SK-N-SH (cell line): ENCODE results near the gene TTK. TPM values are rescaled to one million over a fixed set of nuclear protein-coding genes. Genes with fewer than 3 reads are reported as not detected.

Experiments
- CTCF ChIA-PET: fragments of 300-600, 350-600 bp; formaldehyde crosslinking; extraction: SDS; loops from one replicate; lab custom pipeline; 2021; lab: Yijun Ruan, JAX
- POLR2A ChIA-PET: fragments of 350-600 bp; sonication (Branson Sonifier 250); formaldehyde crosslinking; extraction: SDS; loops from one replicate; lab custom pipeline; 2020; ENCODE audit warnings: antibody characterized with exemption, inconsistent platforms; lab: Yijun Ruan, JAX
- DNase-seq: peaks from one replicate; pipeline ENCODE4 v3.0.0; 2012
- H2AFZ ChIP-seq: fragments of 200-600 bp; sonication (generic); 2 replicates; pipeline ENCODE4 v1.8.1; 2016; ENCODE audit warnings: antibody characterized with exemption, mild to moderate bottlenecking, low read depth
- H3F3A ChIP-seq: fragments of 200-600 bp; sonication (generic); replicated peaks from 2 replicates; pipeline ENCODE3; 2016; ENCODE audit warnings: antibody characterized with exemption, mild to moderate bottlenecking; ENCODE audit not compliant: insufficient read depth
- H3K27ac ChIP-seq, 2 experiments: fragments of 200-500 bp in 1 of 2; fragments of 200-600 bp in 1 of 2; sonication (Bioruptor generic) in 1 of 2; sonication (generic), shearing (Covaris generic) in 1 of 2; 2 replicates each; pipeline versions ENCODE4 v1.5.1 to v1.6.1; 2014 to 2016; ENCODE audit warnings: low read depth in 2 of 2, inconsistent platforms in 1 of 2, low read length in 1 of 2, mild to moderate bottlenecking in 1 of 2, mixed read lengths in 1 of 2
- H3K27me3 ChIP-seq: fragments of 200-600 bp; sonication (generic), shearing (Covaris generic); 2 replicates; pipeline ENCODE4 v1.6.1; 2016; ENCODE audit warnings: mixed run types; ENCODE audit not compliant: insufficient read depth
- H3K36me3 ChIP-seq, 2 experiments: fragments of 200-500 bp in 1 of 2; fragments of 200-600 bp in 1 of 2; sonication (Bioruptor generic) in 1 of 2; sonication (generic) in 1 of 2; replicated peaks in 1 of 2; 2 replicates each; pipeline versions ENCODE3 to v1.5.1; 2014 to 2016; ENCODE audit warnings: low read length in 1 of 2, mild to moderate bottlenecking in 1 of 2; ENCODE audit not compliant: insufficient read depth in 2 of 2, control insufficient read depth in 1 of 2
- H3K4me1 ChIP-seq, 2 experiments: fragments of 200-500 bp in 1 of 2; fragments of 200-600 bp in 1 of 2; sonication (Bioruptor generic) in 1 of 2; sonication (generic), shearing (Covaris generic) in 1 of 2; 2 replicates each; pipeline versions ENCODE4 v1.5.1 to v1.6.1; 2014 to 2016; ENCODE audit warnings: low read depth in 1 of 2, low read length in 1 of 2, mixed run types in 1 of 2; ENCODE audit not compliant: insufficient read depth in 2 of 2, control insufficient read depth in 1 of 2
- H3K4me2 ChIP-seq: fragments of 200-600 bp; sonication (generic), shearing (Covaris generic); 2 replicates; pipeline ENCODE4 v1.6.1; 2017; ENCODE audit warnings: mixed run types
- H3K4me3 ChIP-seq, 2 experiments: fragments of 200-500 bp in 1 of 2; fragments of 200-600 bp in 1 of 2; sonication (Bioruptor generic) in 1 of 2; sonication (generic), shearing (Covaris generic) in 1 of 2; 2 replicates each; pipeline versions ENCODE4 v1.5.1 to v1.8.1; 2014 to 2016; ENCODE audit warnings: low read depth in 2 of 2, inconsistent platforms in 1 of 2, low read length in 1 of 2, mild to moderate bottlenecking in 1 of 2, mixed read lengths in 1 of 2, moderate library complexity in 1 of 2
- H3K79me2 ChIP-seq: fragments of 200-600 bp; sonication (generic); 2 replicates; pipeline ENCODE4 v1.8.1; 2017; ENCODE audit warnings: mild to moderate bottlenecking; ENCODE audit not compliant: insufficient read depth
- H3K9ac ChIP-seq: fragments of 200-600 bp; sonication (generic); 2 replicates; pipeline ENCODE4 v1.6.1; 2017; ENCODE audit warnings: mixed run types
- H3K9me2 ChIP-seq: fragments of 200-600 bp; sonication (generic); 2 replicates; pipeline ENCODE4 v1.6.1; 2017; ENCODE audit warnings: mixed run types
- H3K9me3 ChIP-seq: fragments of 200-600 bp; sonication (generic); 2 replicates; pipeline ENCODE4 v1.6.1; 2017; ENCODE audit warnings: mixed run types, mild to moderate bottlenecking, moderate library complexity
- H4K20me1 ChIP-seq: fragments of 200-600 bp; sonication (generic); 2 replicates; pipeline ENCODE4 v1.6.1; 2017; ENCODE audit warnings: mild to moderate bottlenecking, mixed run types; ENCODE audit not compliant: insufficient read depth
- CHD2 ChIP-seq: fragments of 150-350 bp; IDR thresholded peaks from 2 replicates; pipeline ENCODE4 v1.6.1; 2018; ENCODE audit warnings: low read length; ENCODE audit not compliant: partially characterized antibody
- EP300 ChIP-seq, 2 experiments: IDR thresholded peaks; 2 replicates each; pipeline versions ENCODE4 v1.4.0 to v1.6.1; 2012; ENCODE audit warnings: borderline replicate concordance in 1 of 2, low read depth in 1 of 2, low read length in 1 of 2
- FOXJ3 ChIP-seq: sonication (generic); formaldehyde crosslinking; IDR thresholded peaks from 2 replicates; pipeline ENCODE4 v1.5.1; 2020; ENCODE audit warnings: mild to moderate bottlenecking, missing genetic modification reagents
- GATA2 ChIP-seq: sonication (generic); formaldehyde crosslinking; IDR thresholded peaks from 2 replicates; pipeline ENCODE4 v1.5.0; 2020; ENCODE audit warnings: mild to moderate bottlenecking, missing genetic modification reagents
- JUND ChIP-seq: IDR thresholded peaks from 2 replicates; pipeline ENCODE4 v1.4.0; 2012
- POLR2AphosphoS5 ChIP-seq: IDR thresholded peaks from 2 replicates; pipeline ENCODE4 v1.6.1; 2012; ENCODE audit warnings: low read depth, low read length
- RAD21 ChIP-seq: IDR thresholded peaks from 2 replicates; pipeline ENCODE4 v1.6.1; 2012; ENCODE audit warnings: mild to moderate bottlenecking, low read length
- RCOR1 ChIP-seq: fragments of 150-350 bp; IDR thresholded peaks from 2 replicates; pipeline ENCODE4 v1.6.1; 2017; ENCODE audit warnings: antibody characterized with exemption, low read length
- RFX5 ChIP-seq: IDR thresholded peaks from 2 replicates; pipeline ENCODE4 v1.6.1; 2012; ENCODE audit warnings: mild to moderate bottlenecking, improper control_type of control experiment, low read length
- SIN3A ChIP-seq: IDR thresholded peaks from 2 replicates; pipeline ENCODE4 v1.6.1; 2012; ENCODE audit warnings: low read depth, mild to moderate bottlenecking, low read length, moderate library complexity, borderline replicate concordance
- SMC3 ChIP-seq: IDR thresholded peaks from 2 replicates; pipeline ENCODE4 v1.6.1; 2012; ENCODE audit warnings: low read depth, low read length, improper control_type of control experiment
- TEAD4 ChIP-seq: IDR thresholded peaks from 2 replicates; pipeline ENCODE4 v1.4.0; 2012; ENCODE audit warnings: mild to moderate bottlenecking, borderline replicate concordance; ENCODE audit not compliant: insufficient read depth
- polyA plus RNA-seq, 3 experiments: library from polyadenylated mRNA; depleted of rRNA; stranded (reverse); fragments of >200 nt; gene quantifications; 2 replicates each; pipeline ENCODE4 v1.2.3, GENCODE V29; 2012
- TF ChIP-seq, protein P1 (sequence below): IDR thresholded peaks from 2 replicates; pipeline ENCODE4; 2012
- TF ChIP-seq, protein P2 (sequence below): fragments of 150-350 bp; IDR thresholded peaks from 2 replicates; pipeline ENCODE4 v1.6.1; 2017; ENCODE audit warnings: antibody characterized with exemption, low read length, low read depth, borderline replicate concordance
- TF ChIP-seq, protein P3 (sequence below): fragments of 150-350 bp; IDR thresholded peaks from 2 replicates; pipeline ENCODE4 v1.6.1; 2016; ENCODE audit warnings: mild to moderate bottlenecking, low read depth, low read length
- TF ChIP-seq, protein P4 (sequence below): IDR thresholded peaks from 2 replicates; pipeline ENCODE4 v1.4.0; 2012; ENCODE audit warnings: low read depth, borderline replicate concordance
- TF ChIP-seq, protein P5 (sequence below): IDR thresholded peaks from 2 replicates; pipeline ENCODE4 v1.6.1; 2012; ENCODE audit warnings: mild to moderate bottlenecking, low read depth, low read length, moderate library complexity
- TF ChIP-seq, protein P6 (sequence below): IDR thresholded peaks from 2 replicates; pipeline ENCODE4 v1.4.0; 2012; ENCODE audit warnings: low read depth, borderline replicate concordance

Gene TTK
- polyA plus RNA-seq, 1 of the 3 experiments (the other 2 are of a cell fraction), result 3.6 TPM

DNA sequence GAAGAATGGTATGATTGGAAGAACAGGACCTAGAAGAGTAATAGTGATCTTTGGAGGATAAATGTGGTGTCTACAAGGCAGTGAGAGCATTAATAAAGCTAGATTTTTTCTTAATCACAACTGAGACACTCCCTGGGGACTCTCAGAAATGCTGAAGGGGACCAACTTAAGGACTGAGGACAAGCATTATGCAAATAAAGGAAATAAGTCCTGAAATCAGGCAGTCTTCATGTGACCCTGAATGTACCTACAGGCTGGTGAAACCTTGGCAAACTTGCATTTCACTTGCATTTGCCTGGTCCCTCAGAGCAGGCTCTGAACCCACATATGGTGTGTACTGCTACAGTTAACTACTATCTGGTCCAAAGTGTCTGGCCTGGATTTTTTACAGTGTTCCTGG lies 19.3 kb upstream of the TTK start:
- no peak overlapping the region for H3K27ac ChIP-seq
- no peaks in the 10 kb centered on the region for H3K27me3 ChIP-seq
- no peak for DNase-seq
- no peaks in the 10 kb centered on the region for H3K9me2 ChIP-seq
- H3K9ac ChIP-seq, result no peak overlapping the region
- H4K20me1 ChIP-seq, result no peaks in the 10 kb centered on the region
- POLR2A ChIA-PET, result no interaction called here
- no peaks in the 10 kb centered on the region for H3K9me3 ChIP-seq
- H2AFZ ChIP-seq, result no peak overlapping the region
- TF ChIP-seq, protein P1, sequence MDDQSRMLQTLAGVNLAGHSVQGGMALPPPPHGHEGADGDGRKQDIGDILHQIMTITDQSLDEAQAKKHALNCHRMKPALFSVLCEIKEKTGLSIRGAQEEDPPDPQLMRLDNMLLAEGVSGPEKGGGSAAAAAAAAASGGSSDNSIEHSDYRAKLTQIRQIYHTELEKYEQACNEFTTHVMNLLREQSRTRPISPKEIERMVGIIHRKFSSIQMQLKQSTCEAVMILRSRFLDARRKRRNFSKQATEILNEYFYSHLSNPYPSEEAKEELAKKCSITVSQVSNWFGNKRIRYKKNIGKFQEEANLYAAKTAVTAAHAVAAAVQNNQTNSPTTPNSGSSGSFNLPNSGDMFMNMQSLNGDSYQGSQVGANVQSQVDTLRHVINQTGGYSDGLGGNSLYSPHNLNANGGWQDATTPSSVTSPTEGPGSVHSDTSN, result no peak
- TF ChIP-seq GATA2 (CRISPR knock-in tag), result no peak
- TF ChIP-seq, protein P2, sequence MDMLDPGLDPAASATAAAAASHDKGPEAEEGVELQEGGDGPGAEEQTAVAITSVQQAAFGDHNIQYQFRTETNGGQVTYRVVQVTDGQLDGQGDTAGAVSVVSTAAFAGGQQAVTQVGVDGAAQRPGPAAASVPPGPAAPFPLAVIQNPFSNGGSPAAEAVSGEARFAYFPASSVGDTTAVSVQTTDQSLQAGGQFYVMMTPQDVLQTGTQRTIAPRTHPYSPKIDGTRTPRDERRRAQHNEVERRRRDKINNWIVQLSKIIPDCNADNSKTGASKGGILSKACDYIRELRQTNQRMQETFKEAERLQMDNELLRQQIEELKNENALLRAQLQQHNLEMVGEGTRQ, result no peak
- no peak for TF ChIP-seq JUND
- no peak for TF ChIP-seq SIN3A
- TF ChIP-seq TEAD4, result no peak
- no peak for TF ChIP-seq CHD2
- TF ChIP-seq, protein P3, sequence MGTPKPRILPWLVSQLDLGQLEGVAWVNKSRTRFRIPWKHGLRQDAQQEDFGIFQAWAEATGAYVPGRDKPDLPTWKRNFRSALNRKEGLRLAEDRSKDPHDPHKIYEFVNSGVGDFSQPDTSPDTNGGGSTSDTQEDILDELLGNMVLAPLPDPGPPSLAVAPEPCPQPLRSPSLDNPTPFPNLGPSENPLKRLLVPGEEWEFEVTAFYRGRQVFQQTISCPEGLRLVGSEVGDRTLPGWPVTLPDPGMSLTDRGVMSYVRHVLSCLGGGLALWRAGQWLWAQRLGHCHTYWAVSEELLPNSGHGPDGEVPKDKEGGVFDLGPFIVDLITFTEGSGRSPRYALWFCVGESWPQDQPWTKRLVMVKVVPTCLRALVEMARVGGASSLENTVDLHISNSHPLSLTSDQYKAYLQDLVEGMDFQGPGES, result no peak
- no peak for TF ChIP-seq RCOR1
- TF ChIP-seq, protein P4, sequence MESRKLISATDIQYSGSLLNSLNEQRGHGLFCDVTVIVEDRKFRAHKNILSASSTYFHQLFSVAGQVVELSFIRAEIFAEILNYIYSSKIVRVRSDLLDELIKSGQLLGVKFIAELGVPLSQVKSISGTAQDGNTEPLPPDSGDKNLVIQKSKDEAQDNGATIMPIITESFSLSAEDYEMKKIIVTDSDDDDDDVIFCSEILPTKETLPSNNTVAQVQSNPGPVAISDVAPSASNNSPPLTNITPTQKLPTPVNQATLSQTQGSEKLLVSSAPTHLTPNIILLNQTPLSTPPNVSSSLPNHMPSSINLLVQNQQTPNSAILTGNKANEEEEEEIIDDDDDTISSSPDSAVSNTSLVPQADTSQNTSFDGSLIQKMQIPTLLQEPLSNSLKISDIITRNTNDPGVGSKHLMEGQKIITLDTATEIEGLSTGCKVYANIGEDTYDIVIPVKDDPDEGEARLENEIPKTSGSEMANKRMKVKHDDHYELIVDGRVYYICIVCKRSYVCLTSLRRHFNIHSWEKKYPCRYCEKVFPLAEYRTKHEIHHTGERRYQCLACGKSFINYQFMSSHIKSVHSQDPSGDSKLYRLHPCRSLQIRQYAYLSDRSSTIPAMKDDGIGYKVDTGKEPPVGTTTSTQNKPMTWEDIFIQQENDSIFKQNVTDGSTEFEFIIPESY, result no peak
- no peak for TF ChIP-seq EP300 (IDR thresholded peaks at IDR 0.05; ENCODE audit: borderline replicate concordance in 1 of 2, low read depth in 1 of 2, low read length in 1 of 2)
- TF ChIP-seq, protein P5, sequence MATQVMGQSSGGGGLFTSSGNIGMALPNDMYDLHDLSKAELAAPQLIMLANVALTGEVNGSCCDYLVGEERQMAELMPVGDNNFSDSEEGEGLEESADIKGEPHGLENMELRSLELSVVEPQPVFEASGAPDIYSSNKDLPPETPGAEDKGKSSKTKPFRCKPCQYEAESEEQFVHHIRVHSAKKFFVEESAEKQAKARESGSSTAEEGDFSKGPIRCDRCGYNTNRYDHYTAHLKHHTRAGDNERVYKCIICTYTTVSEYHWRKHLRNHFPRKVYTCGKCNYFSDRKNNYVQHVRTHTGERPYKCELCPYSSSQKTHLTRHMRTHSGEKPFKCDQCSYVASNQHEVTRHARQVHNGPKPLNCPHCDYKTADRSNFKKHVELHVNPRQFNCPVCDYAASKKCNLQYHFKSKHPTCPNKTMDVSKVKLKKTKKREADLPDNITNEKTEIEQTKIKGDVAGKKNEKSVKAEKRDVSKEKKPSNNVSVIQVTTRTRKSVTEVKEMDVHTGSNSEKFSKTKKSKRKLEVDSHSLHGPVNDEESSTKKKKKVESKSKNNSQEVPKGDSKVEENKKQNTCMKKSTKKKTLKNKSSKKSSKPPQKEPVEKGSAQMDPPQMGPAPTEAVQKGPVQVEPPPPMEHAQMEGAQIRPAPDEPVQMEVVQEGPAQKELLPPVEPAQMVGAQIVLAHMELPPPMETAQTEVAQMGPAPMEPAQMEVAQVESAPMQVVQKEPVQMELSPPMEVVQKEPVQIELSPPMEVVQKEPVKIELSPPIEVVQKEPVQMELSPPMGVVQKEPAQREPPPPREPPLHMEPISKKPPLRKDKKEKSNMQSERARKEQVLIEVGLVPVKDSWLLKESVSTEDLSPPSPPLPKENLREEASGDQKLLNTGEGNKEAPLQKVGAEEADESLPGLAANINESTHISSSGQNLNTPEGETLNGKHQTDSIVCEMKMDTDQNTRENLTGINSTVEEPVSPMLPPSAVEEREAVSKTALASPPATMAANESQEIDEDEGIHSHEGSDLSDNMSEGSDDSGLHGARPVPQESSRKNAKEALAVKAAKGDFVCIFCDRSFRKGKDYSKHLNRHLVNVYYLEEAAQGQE, result no peak
- no peak for TF ChIP-seq POLR2AphosphoS5
- TF ChIP-seq, protein P6, sequence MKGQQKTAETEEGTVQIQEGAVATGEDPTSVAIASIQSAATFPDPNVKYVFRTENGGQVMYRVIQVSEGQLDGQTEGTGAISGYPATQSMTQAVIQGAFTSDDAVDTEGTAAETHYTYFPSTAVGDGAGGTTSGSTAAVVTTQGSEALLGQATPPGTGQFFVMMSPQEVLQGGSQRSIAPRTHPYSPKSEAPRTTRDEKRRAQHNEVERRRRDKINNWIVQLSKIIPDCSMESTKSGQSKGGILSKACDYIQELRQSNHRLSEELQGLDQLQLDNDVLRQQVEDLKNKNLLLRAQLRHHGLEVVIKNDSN, result no peak
- no peak for TF ChIP-seq RFX5
- no peak for TF ChIP-seq RAD21
- TF ChIP-seq SMC3, result no peak
- no peak for TF ChIP-seq FOXJ3 (CRISPR knock-in tag)
- H3K4me1 ChIP-seq, result no peaks in the 10 kb centered on the region
- CTCF ChIA-PET, result interaction anchor here (1.3 kb wide), 1 partner anchor 39 kb away, joined by 4 read pairs; no protein-coding TSS in a partner anchor
- no peak overlapping the region for H3K4me2 ChIP-seq
- no peaks in the 10 kb centered on the region for H3K36me3 ChIP-seq
- no peaks in the 10 kb centered on the region for H3F3A ChIP-seq
- no peak overlapping the region for H3K4me3 ChIP-seq
- no peaks in the 10 kb centered on the region for H3K79me2 ChIP-seq
